Vagina (tissue), 2 donors: ENCODE data around the gene TNS3.

Source experiments
- POLR2A ChIP-seq, 2 donors: fragments of 450-650 bp; IDR thresholded peaks; one replicate each; pipeline ENCODE4 v1.6.1; 2017; ENCODE audit warnings: antibody characterized with exemption in 2 of 2, mild to moderate bottlenecking in 2 of 2, moderate library complexity in 2 of 2
- POLR2AphosphoS5 ChIP-seq, 2 donors: sonication (generic); formaldehyde crosslinking; IDR thresholded peaks; one replicate each; pipeline ENCODE4 v1.9.0; 2017; ENCODE audit warnings: antibody characterized with exemption in 2 of 2, mild to moderate bottlenecking in 2 of 2, low read depth in 1 of 2; ENCODE audit not compliant: insufficient read depth in 1 of 2
- TF ChIP-seq, protein P1 (sequence below), 3 experiments: fragments of 450-650 bp in 2 of 3; fragments of 200-600 bp in 1 of 3; sonication (generic) in 1 of 3; IDR thresholded peaks; one replicate each; pipeline ENCODE4 v1.5.1; 2017 to 2019; ENCODE audit warnings: antibody characterized with exemption in 3 of 3, mild to moderate bottlenecking in 2 of 3, moderate library complexity in 2 of 3

DNA sequence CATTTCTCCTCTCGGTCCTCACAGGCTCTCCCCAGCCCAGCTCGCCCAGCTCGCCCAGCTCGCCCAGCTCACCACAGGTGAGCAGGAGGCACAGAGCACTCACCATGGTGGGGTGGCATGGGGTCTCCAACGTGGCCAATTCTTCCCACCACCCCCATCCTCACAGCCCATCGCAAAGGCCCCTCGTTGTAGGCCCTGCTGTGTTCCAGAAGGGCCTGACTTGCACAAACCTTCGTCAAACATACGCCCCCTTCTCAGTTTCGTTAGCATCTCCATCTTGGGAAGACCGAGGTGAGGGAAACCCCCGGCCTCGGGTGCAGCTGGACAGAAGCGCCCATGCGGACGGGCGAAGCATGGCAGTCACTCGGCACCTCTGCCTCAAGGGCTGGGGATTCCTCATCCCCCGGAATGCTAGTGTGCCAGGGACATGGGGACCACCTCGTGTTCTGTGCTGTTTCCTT is 304.6 kb downstream of the TNS3 start:
- TF ChIP-seq, protein P1, sequence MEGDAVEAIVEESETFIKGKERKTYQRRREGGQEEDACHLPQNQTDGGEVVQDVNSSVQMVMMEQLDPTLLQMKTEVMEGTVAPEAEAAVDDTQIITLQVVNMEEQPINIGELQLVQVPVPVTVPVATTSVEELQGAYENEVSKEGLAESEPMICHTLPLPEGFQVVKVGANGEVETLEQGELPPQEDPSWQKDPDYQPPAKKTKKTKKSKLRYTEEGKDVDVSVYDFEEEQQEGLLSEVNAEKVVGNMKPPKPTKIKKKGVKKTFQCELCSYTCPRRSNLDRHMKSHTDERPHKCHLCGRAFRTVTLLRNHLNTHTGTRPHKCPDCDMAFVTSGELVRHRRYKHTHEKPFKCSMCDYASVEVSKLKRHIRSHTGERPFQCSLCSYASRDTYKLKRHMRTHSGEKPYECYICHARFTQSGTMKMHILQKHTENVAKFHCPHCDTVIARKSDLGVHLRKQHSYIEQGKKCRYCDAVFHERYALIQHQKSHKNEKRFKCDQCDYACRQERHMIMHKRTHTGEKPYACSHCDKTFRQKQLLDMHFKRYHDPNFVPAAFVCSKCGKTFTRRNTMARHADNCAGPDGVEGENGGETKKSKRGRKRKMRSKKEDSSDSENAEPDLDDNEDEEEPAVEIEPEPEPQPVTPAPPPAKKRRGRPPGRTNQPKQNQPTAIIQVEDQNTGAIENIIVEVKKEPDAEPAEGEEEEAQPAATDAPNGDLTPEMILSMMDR (IDR thresholded peaks at IDR 0.05), result no peak
- TF ChIP-seq POLR2AphosphoS5 (IDR thresholded peaks at IDR 0.05; ENCODE audit: insufficient read depth in 1 of 2, low read depth in 1 of 2) (no peak), POLR2A (IDR thresholded peaks at IDR 0.05) (no peak)
